Astrocyte (in vitro differentiated cells and primary cell): ENCODE measurements around the gene PKD2. TPM values are rescaled to one million over a fixed set of nuclear protein-coding genes. Genes with fewer than 3 reads are reported as not detected.

Experiments
- DNase-seq: peaks from one replicate; pipeline ENCODE4 v3.0.0-alpha.2; 2010; ENCODE audit warnings: low read depth
- FAIRE-seq: peaks from 2 replicates; lab custom pipeline; 2011; peaks lifted over from hg19 to GRCh38; lab: Jason Lieb, UNC
- H2AFZ ChIP-seq: 2 replicates; pipeline ENCODE4 v1.6.0; 2012; ENCODE audit warnings: low read depth, low read length, inconsistent platforms
- H3K27ac ChIP-seq: 2 replicates; pipeline ENCODE4 v1.5.1; 2011; ENCODE audit warnings: low read depth, low read length, inconsistent platforms
- H3K27me3 ChIP-seq: 2 replicates; pipeline ENCODE4 v1.6.0; 2011; ENCODE audit warnings: low read length, inconsistent platforms; ENCODE audit not compliant: insufficient read depth
- H3K36me3 ChIP-seq: 2 replicates; pipeline ENCODE4 v1.5.1; 2011; ENCODE audit warnings: low read length, inconsistent platforms; ENCODE audit not compliant: insufficient read depth
- H3K4me1 ChIP-seq: 2 replicates; pipeline ENCODE4 v1.5.1; 2011; ENCODE audit warnings: low read length, inconsistent platforms; ENCODE audit not compliant: insufficient read depth
- H3K4me2 ChIP-seq: 2 replicates; pipeline ENCODE4 v1.6.0; 2012; ENCODE audit warnings: low read length, inconsistent platforms
- H3K4me3 ChIP-seq: 2 replicates; pipeline ENCODE4 v1.5.1; 2011; ENCODE audit warnings: low read depth, mild to moderate bottlenecking, low read length, inconsistent platforms; ENCODE audit not compliant: insufficient read depth
- H3K79me2 ChIP-seq: 2 replicates; pipeline ENCODE4 v1.6.0; 2012; ENCODE audit warnings: mild to moderate bottlenecking, low read length, inconsistent platforms; ENCODE audit not compliant: insufficient read depth
- H3K9ac ChIP-seq: 2 replicates; pipeline ENCODE4 v1.6.0; 2012; ENCODE audit warnings: mild to moderate bottlenecking, low read length, inconsistent platforms
- H3K9me3 ChIP-seq: 2 replicates; pipeline ENCODE4 v1.5.1; 2012; ENCODE audit warnings: low read depth, mild to moderate bottlenecking, low read length, inconsistent platforms; ENCODE audit not compliant: insufficient read depth
- H4K20me1 ChIP-seq: 2 replicates; pipeline ENCODE4 v1.6.0; 2012; ENCODE audit warnings: low read length, inconsistent platforms; ENCODE audit not compliant: insufficient read depth
- H3K27ac Mint-ChIP-seq: one replicate; pipeline ENCODE4 v1.8.0; 2021; ENCODE audit warnings: mild to moderate bottlenecking, mixed read lengths; ENCODE audit not compliant: unreplicated experiment
- H3K27me3 Mint-ChIP-seq: one replicate; pipeline ENCODE4 v1.8.0; 2021; ENCODE audit warnings: low read depth, mixed read lengths; ENCODE audit not compliant: unreplicated experiment
- H3K36me3 Mint-ChIP-seq: one replicate; pipeline ENCODE4 v1.8.0; 2021; ENCODE audit warnings: low read depth, mixed read lengths; ENCODE audit not compliant: unreplicated experiment
- H3K4me1 Mint-ChIP-seq: one replicate; pipeline ENCODE4 v1.8.0; 2021; ENCODE audit warnings: low read depth, mixed read lengths; ENCODE audit not compliant: unreplicated experiment
- H3K4me3 Mint-ChIP-seq: one replicate; pipeline ENCODE4 v1.8.0; 2021; ENCODE audit warnings: mild to moderate bottlenecking, moderate library complexity, mixed read lengths; ENCODE audit not compliant: unreplicated experiment
- H3K9me3 Mint-ChIP-seq: one replicate; pipeline ENCODE4 v1.8.0; 2021; ENCODE audit warnings: mild to moderate bottlenecking, mixed read lengths; ENCODE audit not compliant: unreplicated experiment
- EZH2 ChIP-seq: IDR thresholded peaks from 2 replicates; pipeline ENCODE4 v1.6.1; 2012; ENCODE audit warnings: mild to moderate bottlenecking, low read length, inconsistent platforms; ENCODE audit not compliant: insufficient read depth
- total RNA-seq: library from RNA; stranded (reverse); gene quantifications from 2 replicates; pipeline ENCODE4 v1.2.1, GENCODE V29; 2021
- TF ChIP-seq, protein P1 (sequence below): IDR thresholded peaks from 2 replicates; pipeline ENCODE4 v1.5.1; 2011; ENCODE audit warnings: low read depth, mild to moderate bottlenecking, inconsistent platforms, low read length, moderate library complexity; ENCODE audit not compliant: insufficient read depth

PKD2 gene
- total RNA-seq, 1 donor from 2014 or later = 19.7 TPM

GRCh38 chr4:88108747-88109122 lies 101.3 kb downstream of the PKD2 start:
- Histone ChIP-seq H3K36me3 (no peaks in the 10 kb centered on the region), H3K27me3 (no peaks in the 10 kb centered on the region), H4K20me1 (no peaks in the 10 kb centered on the region), H3K27ac (no peak overlapping the region), H3K4me2 (peak overlapping the region; percentile 26), H3K79me2 (no peaks in the 10 kb centered on the region), H2AFZ (no peak overlapping the region), H3K4me3 (no peak overlapping the region), H3K9ac (no peak overlapping the region), H3K9me3 (no peaks in the 10 kb centered on the region), H3K4me1 (peaks cover 11% of the 10 kb centered on the region)
- DNase-seq (peak; percentile 18), FAIRE-seq (no peak)
- no peak overlapping the region for H3K27ac Mint-ChIP-seq
- no peaks in the 10 kb centered on the region for H3K27me3 Mint-ChIP-seq
- TF ChIP-seq EZH2 = no peak
- TF ChIP-seq, protein P1, sequence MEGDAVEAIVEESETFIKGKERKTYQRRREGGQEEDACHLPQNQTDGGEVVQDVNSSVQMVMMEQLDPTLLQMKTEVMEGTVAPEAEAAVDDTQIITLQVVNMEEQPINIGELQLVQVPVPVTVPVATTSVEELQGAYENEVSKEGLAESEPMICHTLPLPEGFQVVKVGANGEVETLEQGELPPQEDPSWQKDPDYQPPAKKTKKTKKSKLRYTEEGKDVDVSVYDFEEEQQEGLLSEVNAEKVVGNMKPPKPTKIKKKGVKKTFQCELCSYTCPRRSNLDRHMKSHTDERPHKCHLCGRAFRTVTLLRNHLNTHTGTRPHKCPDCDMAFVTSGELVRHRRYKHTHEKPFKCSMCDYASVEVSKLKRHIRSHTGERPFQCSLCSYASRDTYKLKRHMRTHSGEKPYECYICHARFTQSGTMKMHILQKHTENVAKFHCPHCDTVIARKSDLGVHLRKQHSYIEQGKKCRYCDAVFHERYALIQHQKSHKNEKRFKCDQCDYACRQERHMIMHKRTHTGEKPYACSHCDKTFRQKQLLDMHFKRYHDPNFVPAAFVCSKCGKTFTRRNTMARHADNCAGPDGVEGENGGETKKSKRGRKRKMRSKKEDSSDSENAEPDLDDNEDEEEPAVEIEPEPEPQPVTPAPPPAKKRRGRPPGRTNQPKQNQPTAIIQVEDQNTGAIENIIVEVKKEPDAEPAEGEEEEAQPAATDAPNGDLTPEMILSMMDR = no peak
- no peaks in the 10 kb centered on the region for H3K36me3 Mint-ChIP-seq
- H3K4me3 Mint-ChIP-seq = no peak overlapping the region
- H3K9me3 Mint-ChIP-seq = no peaks in the 10 kb centered on the region
- H3K4me1 Mint-ChIP-seq = peaks cover 3% of the 10 kb centered on the region

- Histone ChIP-seq H4K20me1 (no peaks in the 10 kb centered on the region), H3K4me2 (no peak overlapping the region), H3K9ac (no peak overlapping the region), H3K36me3 (no peaks in the 10 kb centered on the region), H3K4me3 (no peak overlapping the region), H3K79me2 (no peaks in the 10 kb centered on the region), H3K27me3 (no peaks in the 10 kb centered on the region), H3K9me3 (no peaks in the 10 kb centered on the region), H3K27ac (no peak overlapping the region), H2AFZ (no peak overlapping the region), H3K4me1 (peaks cover 11% of the 10 kb centered on the region)
- Mint-ChIP-seq H3K27ac (no peak overlapping the region), H3K36me3 (no peaks in the 10 kb centered on the region), H3K4me1 (peaks cover 3% of the 10 kb centered on the region), H3K9me3 (no peaks in the 10 kb centered on the region), H3K27me3 (no peaks in the 10 kb centered on the region), H3K4me3 (no peak overlapping the region)
- TF ChIP-seq EZH2 = no peak
- TF ChIP-seq, protein P1 = no peak
- DNase-seq (no peak), FAIRE-seq (no peak)
Observed at GRCh38 chr4:88109123-88109881, 101.9 kb downstream of the PKD2 start.

GRCh38 chr4:88110826-88111225 lies 103.4 kb downstream of the PKD2 start:
- Histone ChIP-seq H4K20me1 (no peaks in the 10 kb centered on the region), H2AFZ (no peak overlapping the region), H3K4me3 (no peak overlapping the region), H3K9ac (no peak overlapping the region), H3K4me2 (no peak overlapping the region), H3K4me1 (peaks cover 5% of the 10 kb centered on the region), H3K79me2 (no peaks in the 10 kb centered on the region), H3K36me3 (no peaks in the 10 kb centered on the region), H3K27me3 (no peaks in the 10 kb centered on the region), H3K27ac (no peak overlapping the region), H3K9me3 (no peaks in the 10 kb centered on the region)
- no peaks in the 10 kb centered on the region for H3K9me3 Mint-ChIP-seq
- no peak for FAIRE-seq
- H3K4me1 Mint-ChIP-seq = no peaks in the 10 kb centered on the region
- TF ChIP-seq, protein P1 = no peak
- no peak for TF ChIP-seq EZH2
- no peaks in the 10 kb centered on the region for H3K27me3 Mint-ChIP-seq
- no peaks in the 10 kb centered on the region for H3K36me3 Mint-ChIP-seq
- DNase-seq = peak; percentile 13
- H3K27ac Mint-ChIP-seq = no peak overlapping the region
- no peak overlapping the region for H3K4me3 Mint-ChIP-seq
